Stimulated activated CD8-positive, alpha-beta memory T cell treated with anti-CD3 and anti-CD28 coated beads, Interleukin-12 subunit alpha, Interleukin-12 subunit beta, amount 100 ng/mL, for 1 hour (primary cell): ENCODE data around the gene TMEM59L.

Experiments
- DNase-seq: peaks from one replicate; pipeline ENCODE4 v3.0.0-alpha.2; 2020; ENCODE audit warnings: low read depth

Gene TMEM59L

GRCh38 chr19:18659281-18660050, 46.8 kb downstream of the TMEM59L start:
- DNase-seq = no peak

- DNase-seq = no peak
These were observed 47.6 kb downstream of the TMEM59L start for GRCh38 chr19:18660051-18660910.

GRCh38 chr19:18660939-18661670, 48.4 kb downstream of the TMEM59L start:
- no peak for DNase-seq

- no peak for DNase-seq
These were observed 50.5 kb downstream of the TMEM59L start for GRCh38 chr19:18662972-18663732.

- DNase-seq = no peak
These were observed 51.4 kb downstream of the TMEM59L start for GRCh38 chr19:18663940-18664530.

GRCh38 chr19:18665771-18666202, 53.1 kb downstream of the TMEM59L start:
- no peak for DNase-seq

GRCh38 chr19:18666317-18666716, 53.6 kb downstream of the TMEM59L start:
- no peak for DNase-seq

- DNase-seq = no peak
These were observed 54.1 kb downstream of the TMEM59L start for GRCh38 chr19:18666784-18667183.

GRCh38 chr19:18667531-18668251, 55.0 kb downstream of the TMEM59L start:
- DNase-seq = no peak

GRCh38 chr19:18668252-18668631, 55.6 kb downstream of the TMEM59L start:
- DNase-seq = no peak

GRCh38 chr19:18668744-18669523, 56.3 kb downstream of the TMEM59L start:
- DNase-seq = no peak

GRCh38 chr19:18669524-18669817, 56.8 kb downstream of the TMEM59L start:
- DNase-seq = no peak

GRCh38 chr19:18669883-18670282, 57.2 kb downstream of the TMEM59L start:
- no peak for DNase-seq

- DNase-seq = no peak
These were observed 57.6 kb downstream of the TMEM59L start for GRCh38 chr19:18670312-18670711.
